HepG2 (cell line): ENCODE measurements around the gene ARAP1. TPM values are rescaled to one million over a fixed set of nuclear protein-coding genes. Genes with fewer than 3 reads are reported as not detected.

Source experiments
- ATAC-seq: fragments of 200-7000 bp; cut with Tn5 transposase; 3 replicates; pipeline ENCODE4 v1.9.1; 2020; ENCODE audit warnings: mild to moderate bottlenecking, moderate library complexity
- BruUV-seq: library from RNA; stranded (reverse); fragments of 400-500 nt; replicated peaks from 2 replicates; lab custom pipeline; 2021; lab: Mats Ljungman, UMichigan
- CTCF ChIA-PET: fragments of 300-600 bp; formaldehyde crosslinking; extraction: SDS; loops from one replicate; lab custom pipeline; 2021; ENCODE audit warnings: low total read pairs, inconsistent platforms, low intra/inter-chr PET ratio; lab: Yijun Ruan, JAX
- POLR2A ChIA-PET: fragments of 350-600 bp; sonication (Branson Sonifier 250); formaldehyde crosslinking; loops from one replicate; lab custom pipeline; 2020; ENCODE audit warnings: antibody characterized with exemption, inconsistent platforms; lab: Yijun Ruan, JAX
- DNase-seq: peaks from one replicate; pipeline ENCODE4 v3.0.0-alpha.2; 2015; ENCODE audit warnings: low spot score
- FAIRE-seq: peaks from 3 replicates; lab custom pipeline; 2011; peaks lifted over from hg19 to GRCh38; lab: Jason Lieb, UNC
- H2AFZ ChIP-seq: one replicate; pipeline ENCODE4 v1.6.1; 2011; ENCODE audit warnings: low read length, inconsistent platforms
- H3K27ac ChIP-seq: fragments of 300-600 bp; 3 replicates; pipeline ENCODE4 v1.8.0; 2011; ENCODE audit warnings: mixed run types, mild to moderate bottlenecking, mixed read lengths, low read length, inconsistent platforms; ENCODE audit not compliant: insufficient read depth; ENCODE audit errors: extremely low read length
- H3K27me3 ChIP-seq, 2 experiments: fragments of 200-600 bp in 1 of 2; 2 replicates in 1 of 2; 3 replicates in 1 of 2; pipeline versions ENCODE4 v1.6.0 to v1.8.0; 2011; ENCODE audit warnings: low read length in 2 of 2, mild to moderate bottlenecking in 2 of 2, moderate library complexity in 2 of 2, inconsistent platforms in 1 of 2; ENCODE audit not compliant: insufficient read depth in 2 of 2, control insufficient read depth in 1 of 2
- H3K36me3 ChIP-seq, 2 experiments: fragments of 200-600 bp in 1 of 2; replicated peaks in 1 of 2; 2 replicates in 1 of 2; 3 replicates in 1 of 2; pipeline versions ENCODE4 v1.5.1 to v1.8.0; 2011; ENCODE audit warnings: low read length in 2 of 2, inconsistent platforms in 1 of 2; ENCODE audit not compliant: insufficient read depth in 2 of 2, control insufficient read depth in 1 of 2
- H3K4me1 ChIP-seq: 2 replicates; pipeline ENCODE4 v1.5.1; 2012; ENCODE audit warnings: low read length, inconsistent platforms; ENCODE audit not compliant: insufficient read depth
- H3K4me2 ChIP-seq: 2 replicates; pipeline ENCODE4 v1.6.0; 2011; ENCODE audit warnings: low read depth, low read length, inconsistent platforms
- H3K4me3 ChIP-seq, 3 experiments: fragments of 200-600 bp in 1 of 3; sonication (generic), shearing (Covaris generic) in 1 of 3; replicated peaks in 1 of 3; 2 replicates each; pipeline ENCODE4 v1.5.1; 2011 to 2016; ENCODE audit warnings: low read length in 3 of 3, inconsistent platforms in 2 of 3, low read depth in 2 of 3, mild to moderate bottlenecking in 2 of 3, control low read depth in 1 of 3, mixed read lengths in 1 of 3; ENCODE audit not compliant: insufficient read depth in 1 of 3
- H3K79me2 ChIP-seq: one replicate; pipeline ENCODE4 v1.6.1; 2011; ENCODE audit warnings: low read length, inconsistent platforms; ENCODE audit not compliant: insufficient read depth
- H3K9ac ChIP-seq: 2 replicates; pipeline ENCODE4 v1.6.0; 2011; ENCODE audit warnings: mild to moderate bottlenecking, low read depth, low read length, inconsistent platforms; ENCODE audit not compliant: insufficient read depth
- H3K9me3 ChIP-seq: 2 replicates; pipeline ENCODE4 v1.5.1; 2012; ENCODE audit warnings: mild to moderate bottlenecking, low read length
- H4K20me1 ChIP-seq: 2 replicates; pipeline ENCODE4 v1.6.0; 2011; ENCODE audit warnings: inconsistent platforms, mild to moderate bottlenecking, low read length, moderate library complexity; ENCODE audit not compliant: insufficient read depth
- CBFB ChIP-seq: sonication (generic); formaldehyde crosslinking; IDR thresholded peaks from 2 replicates; pipeline ENCODE4 v1.4.0; 2020; ENCODE audit warnings: missing genetic modification reagents
- CCAR2 ChIP-seq: fragments of 200-400 bp; formaldehyde crosslinking; optimal IDR thresholded peaks from 2 replicates; pipeline ENCODE3; 2018; ENCODE audit warnings: low read depth, mild to moderate bottlenecking, low read length, moderate library complexity
- HOXD1 ChIP-seq: sonication (generic); formaldehyde crosslinking; IDR thresholded peaks from 2 replicates; pipeline ENCODE4 v1.5.0; 2020; ENCODE audit warnings: missing genetic modification reagents
- RARG ChIP-seq: sonication (generic); formaldehyde crosslinking; IDR thresholded peaks from 2 replicates; pipeline ENCODE4 v1.4.0; 2020; ENCODE audit warnings: low read depth, mild to moderate bottlenecking, missing genetic modification reagents
- RBM22 ChIP-seq: fragments of 200-400 bp; formaldehyde crosslinking; optimal IDR thresholded peaks from 2 replicates; pipeline ENCODE3; 2017; ENCODE audit warnings: mild to moderate bottlenecking, low read length, moderate library complexity
- RXRA ChIP-seq: sonication (generic); formaldehyde crosslinking; IDR thresholded peaks from 2 replicates; pipeline ENCODE4 v1.5.1; 2020; ENCODE audit warnings: missing genetic modification reagents
- SNRNP70 ChIP-seq: fragments of 200-400 bp; formaldehyde crosslinking; IDR thresholded peaks from 2 replicates; pipeline ENCODE4 v1.6.1; 2017; ENCODE audit warnings: mild to moderate bottlenecking, low read depth, low read length, moderate library complexity
- ZBTB21 ChIP-seq: sonication (generic); formaldehyde crosslinking; IDR thresholded peaks from 2 replicates; pipeline ENCODE4 v1.4.0; 2020; ENCODE audit warnings: missing genetic modification reagents
- ZNF777 ChIP-seq: sonication (generic); formaldehyde crosslinking; IDR thresholded peaks from 2 replicates; pipeline ENCODE4 v1.4.0; 2020; ENCODE audit warnings: missing genetic modification reagents
- WGBS: methylation state at CpG from one replicate; pipeline ENCODE4 v1.1.6; 2017; ENCODE audit warnings: low lambda C conversion rate; 5-methylcytosine and 5-hydroxymethylcytosine counted together
- in situ Hi-C: cut with HindIII; loops from 2 replicates; pipeline ENCODE4 v1.10.0; 2017; ENCODE audit warnings: low pct_unique_long_range_greater_than_20kb; ENCODE audit not compliant: extremely low pct_ligation_motif_present
- intact Hi-C: fragments of 100-400 bp; cut with micrococcal nuclease; formaldehyde crosslinking; loops from one replicate; pipeline ENCODE4 v1.10.0; 2022; ENCODE audit not compliant: unreplicated experiment
- polyA plus RNA-seq, 8 experiments: library from polyadenylated mRNA; depleted of rRNA in 3 of 8; stranded (reverse) in 7 of 8; unstranded in 1 of 8; fragments of >200 nt; fragmentation: Illumina TruSeq in 4 of 8; extraction: Trizol in 4 of 8; gene quantifications; 2 replicates each; pipeline versions ENCODE4 v1.2.1 to v1.2.3, GENCODE V29; 2011 to 2016; ENCODE audit warnings: low read depth in 4 of 8, missing spikeins in 1 of 8, mixed read lengths in 1 of 8; ENCODE audit not compliant: insufficient read depth in 1 of 8
- total RNA-seq, 5 experiments: library from RNA; depleted of rRNA; stranded (reverse); fragments of >200 nt; fragmentation: Illumina TruSeq; extraction: Trizol; gene quantifications; 2 replicates each; pipeline ENCODE4 v1.2.3, GENCODE V29; 2016; ENCODE audit warnings: low read depth in 1 of 5
- TF ChIP-seq, protein P1 (sequence below): sonication (generic); formaldehyde crosslinking; IDR thresholded peaks from 2 replicates; pipeline ENCODE4 v1.8.1; 2022; ENCODE audit warnings: mild to moderate bottlenecking, missing genetic modification reagents
- TF ChIP-seq, protein P2 (sequence below): sonication (generic); formaldehyde crosslinking; IDR thresholded peaks from 2 replicates; pipeline ENCODE4 v1.4.0; 2020; ENCODE audit warnings: missing genetic modification reagents

ARAP1 gene
- total and polyA plus RNA-seq, 2 of the 13 experiments (the other 11 are each of a cell fraction or from before 2014, with no cell fraction given): 43.2 to 55.5 TPM

DNA sequence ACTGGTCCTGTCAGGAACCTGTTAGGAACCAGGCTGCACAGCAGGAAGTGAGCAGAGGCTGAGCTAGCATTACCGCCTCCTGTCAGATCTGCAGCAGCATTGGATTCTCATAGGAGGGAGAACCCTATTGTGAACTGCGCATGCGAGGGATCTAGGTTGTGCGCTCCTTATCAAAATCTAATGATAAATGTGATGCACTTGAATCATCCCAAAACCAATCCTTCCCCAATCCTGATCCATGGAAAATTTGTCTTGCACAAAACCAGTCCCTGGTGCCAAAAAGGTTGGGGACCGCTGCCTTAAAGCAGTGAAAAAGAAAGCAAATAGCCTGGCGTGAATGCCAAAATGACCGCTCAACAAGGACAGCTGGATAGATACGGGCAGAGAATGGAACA is 1.9 kb upstream of the ARAP1 start:
- intact Hi-C loops: no loop called here
- Histone ChIP-seq H3K79me2 (peaks cover 27% of the 10 kb centered on the region), H3K9me3 (no peaks in the 10 kb centered on the region), H4K20me1 (0 out of 2 replicates have a peak, but pooled peaks cover 5% of the 10 kb centered on the region), H3K4me2 (no peak overlapping the region), H3K9ac (no peak overlapping the region), H3K4me3 (no peak overlapping the region), H3K27ac (peak overlapping the region; percentile 83), H2AFZ (no peak overlapping the region), H3K27me3 (no peaks in the 10 kb centered on the region; a peak in 1 of 5 replicates), H3K36me3 (peaks cover 23 to 48% of the 10 kb centered on the region in 2 experiments), H3K4me1 (peaks cover 38% of the 10 kb centered on the region)
- TF ChIP-seq ZBTB21 (CRISPR knock-in tag) (no peak), RBM22 (peak; percentile 70), CBFB (no peak), HOXD1 (CRISPR knock-in tag) (no peak), CCAR2 (no peak)
- ATAC-seq: no peak
- FAIRE-seq: no peak
- WGBS: 95% methylated on average over 8 of the region's 8 CpGs
- in situ Hi-C loops: loop anchor here (5.0 kb wide), 1 partner anchor 38 kb away; the partner anchor contains the start of gene STARD10
- BruUV-seq: no TSS peak
- POLR2A ChIA-PET: no interaction called here
- no peak for DNase-seq
- CTCF ChIA-PET: interaction anchor here (1.6 kb wide), 1 partner anchor 39 kb away, joined by 10 read pairs; the partner anchor contains the start of gene STARD10

DNA sequence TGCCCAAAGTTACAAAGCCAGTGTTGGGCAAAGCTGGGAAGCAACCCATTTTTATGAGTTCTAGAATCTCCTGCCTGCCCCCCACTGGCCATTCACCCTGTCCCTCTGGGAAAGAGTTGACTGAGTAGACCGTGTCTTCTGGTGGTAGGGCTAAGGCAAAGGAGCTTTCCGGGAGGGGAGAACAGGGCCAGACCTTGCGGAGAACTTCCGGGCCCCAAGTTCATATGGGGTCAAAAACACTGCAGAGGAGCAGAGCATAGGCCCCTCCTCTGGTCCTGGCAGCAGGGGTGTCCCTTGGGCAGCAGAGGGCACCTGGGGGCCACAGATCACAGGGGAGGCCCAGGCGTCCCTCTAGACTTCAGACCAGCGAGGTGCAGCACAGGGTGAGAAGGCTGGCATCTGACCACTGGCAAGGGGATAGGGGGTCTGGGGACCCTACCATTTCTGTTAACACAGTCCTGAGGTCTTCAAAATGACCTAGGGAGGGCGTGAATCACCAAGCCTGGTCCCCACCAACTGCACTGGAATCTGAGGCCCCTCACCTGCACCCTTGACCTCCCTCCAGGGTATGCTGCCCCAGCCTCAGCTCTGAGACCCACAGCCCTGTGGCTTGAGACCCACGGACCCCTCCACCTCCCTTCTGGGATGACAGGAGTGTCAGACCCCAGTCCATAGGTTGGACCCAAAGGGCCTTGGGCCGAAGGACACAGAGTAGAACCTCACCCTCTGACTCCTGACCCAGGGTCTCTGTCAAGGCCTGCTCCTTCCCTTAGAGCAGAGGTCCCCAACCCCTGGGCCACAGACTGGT is 1.3 kb upstream of the ARAP1 start:
- CTCF ChIA-PET: interaction anchor here (1.6 kb wide), 1 partner anchor 40 kb away, joined by 10 read pairs; the partner anchor contains the start of gene STARD10
- TSS peak; percentile 52 for BruUV-seq
- TF ChIP-seq RXRA (CRISPR knock-in tag): peak; percentile 69; the same call in 1 of the 2 replicates
- no peak for TF ChIP-seq RARG (CRISPR knock-in tag)
- TF ChIP-seq, protein P1, sequence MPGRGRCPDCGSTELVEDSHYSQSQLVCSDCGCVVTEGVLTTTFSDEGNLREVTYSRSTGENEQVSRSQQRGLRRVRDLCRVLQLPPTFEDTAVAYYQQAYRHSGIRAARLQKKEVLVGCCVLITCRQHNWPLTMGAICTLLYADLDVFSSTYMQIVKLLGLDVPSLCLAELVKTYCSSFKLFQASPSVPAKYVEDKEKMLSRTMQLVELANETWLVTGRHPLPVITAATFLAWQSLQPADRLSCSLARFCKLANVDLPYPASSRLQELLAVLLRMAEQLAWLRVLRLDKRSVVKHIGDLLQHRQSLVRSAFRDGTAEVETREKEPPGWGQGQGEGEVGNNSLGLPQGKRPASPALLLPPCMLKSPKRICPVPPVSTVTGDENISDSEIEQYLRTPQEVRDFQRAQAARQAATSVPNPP: no peak
- no peak for TF ChIP-seq SNRNP70
- TF ChIP-seq, protein P2, sequence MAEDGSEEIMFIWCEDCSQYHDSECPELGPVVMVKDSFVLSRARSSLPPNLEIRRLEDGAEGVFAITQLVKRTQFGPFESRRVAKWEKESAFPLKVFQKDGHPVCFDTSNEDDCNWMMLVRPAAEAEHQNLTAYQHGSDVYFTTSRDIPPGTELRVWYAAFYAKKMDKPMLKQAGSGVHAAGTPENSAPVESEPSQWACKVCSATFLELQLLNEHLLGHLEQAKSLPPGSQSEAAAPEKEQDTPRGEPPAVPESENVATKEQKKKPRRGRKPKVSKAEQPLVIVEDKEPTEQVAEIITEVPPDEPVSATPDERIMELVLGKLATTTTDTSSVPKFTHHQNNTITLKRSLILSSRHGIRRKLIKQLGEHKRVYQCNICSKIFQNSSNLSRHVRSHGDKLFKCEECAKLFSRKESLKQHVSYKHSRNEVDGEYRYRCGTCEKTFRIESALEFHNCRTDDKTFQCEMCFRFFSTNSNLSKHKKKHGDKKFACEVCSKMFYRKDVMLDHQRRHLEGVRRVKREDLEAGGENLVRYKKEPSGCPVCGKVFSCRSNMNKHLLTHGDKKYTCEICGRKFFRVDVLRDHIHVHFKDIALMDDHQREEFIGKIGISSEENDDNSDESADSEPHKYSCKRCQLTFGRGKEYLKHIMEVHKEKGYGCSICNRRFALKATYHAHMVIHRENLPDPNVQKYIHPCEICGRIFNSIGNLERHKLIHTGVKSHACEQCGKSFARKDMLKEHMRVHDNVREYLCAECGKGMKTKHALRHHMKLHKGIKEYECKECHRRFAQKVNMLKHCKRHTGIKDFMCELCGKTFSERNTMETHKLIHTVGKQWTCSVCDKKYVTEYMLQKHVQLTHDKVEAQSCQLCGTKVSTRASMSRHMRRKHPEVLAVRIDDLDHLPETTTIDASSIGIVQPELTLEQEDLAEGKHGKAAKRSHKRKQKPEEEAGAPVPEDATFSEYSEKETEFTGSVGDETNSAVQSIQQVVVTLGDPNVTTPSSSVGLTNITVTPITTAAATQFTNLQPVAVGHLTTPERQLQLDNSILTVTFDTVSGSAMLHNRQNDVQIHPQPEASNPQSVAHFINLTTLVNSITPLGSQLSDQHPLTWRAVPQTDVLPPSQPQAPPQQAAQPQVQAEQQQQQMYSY (CRISPR knock-in tag): no peak
- peak; percentile 75 for TF ChIP-seq RBM22
- TF ChIP-seq ZNF777 (CRISPR knock-in tag): peak; percentile 25; the same call in 1 of the 2 replicates

More for the DNA sequence above, 1.3 kb upstream of the ARAP1 start:
- H3K4me1 ChIP-seq: peaks cover 44% of the 10 kb centered on the region
- intact Hi-C loops (loop anchor here (1.0 to 2.0 kb wide), 3 partner anchors 13 to 60 kb away; partner anchors contain the start of gene STARD10), in situ Hi-C loops (loop anchor here (5.0 kb wide), 1 partner anchor 39 kb away; the partner anchor contains the start of gene STARD10)
- ATAC-seq: peak; percentile 23
- peak overlapping the region; percentile 77; the same call in 1 of the 2 replicates for H3K9ac ChIP-seq
- H3K9me3 ChIP-seq: no peaks in the 10 kb centered on the region
- H3K27me3 ChIP-seq: no peaks in the 10 kb centered on the region; a peak in 1 of 5 replicates
- peak; percentile 35 for DNase-seq
- H4K20me1 ChIP-seq: peaks cover 10% of the 10 kb centered on the region; the same call in 1 of the 2 replicates
- 42% methylated on average over 5 of the region's 9 CpGs for WGBS
- FAIRE-seq: peak; percentile 15
- peak overlapping the region; percentile 88 for H3K4me2 ChIP-seq
- H3K4me3 ChIP-seq: no peak overlapping the region
- H2AFZ ChIP-seq: no peak overlapping the region
- H3K36me3 ChIP-seq: peaks cover 17 to 42% of the 10 kb centered on the region in 2 experiments
- peaks cover 33% of the 10 kb centered on the region for H3K79me2 ChIP-seq
- H3K27ac ChIP-seq: peak overlapping the region; percentile 83
- POLR2A ChIA-PET: interaction anchor here (0.8 to 1.8 kb wide), 6 partner anchors 12 to 33 kb away, joined by 3 to 7 read pairs (median 4); no protein-coding TSS in a partner anchor
